Prostate gland (tissue), 2 donors: ENCODE results near the gene ERP27. TPM values are rescaled to one million over a fixed set of nuclear protein-coding genes. Genes with fewer than 3 reads are reported as not detected.
A peak's percentile ranks its signal among the peaks of the same experiment; 100 is the strongest.

Experiments
- DNase-seq: peaks from one replicate; pipeline ENCODE4 v3.0.0-alpha.2; 2019; ENCODE audit warnings: low spot score
- H3K27ac ChIP-seq, 2 donors: fragments of 200-600 bp; sonication (generic); 2 replicates each; pipeline ENCODE4 v1.5.1; 2017 to 2019
- H3K27me3 ChIP-seq: fragments of 200-600 bp; sonication (generic); replicated peaks from 2 replicates; pipeline ENCODE4 v1.5.1; 2019; ENCODE audit not compliant: insufficient read depth
- H3K36me3 ChIP-seq, 2 donors: fragments of 200-600 bp; sonication (generic); 1 replicate in 1 of 2; 2 replicates in 1 of 2; pipeline versions ENCODE4 v1.5.1 to v1.8.1; 2017 to 2019
- H3K4me1 ChIP-seq: fragments of 200-600 bp; sonication (generic); replicated peaks from 2 replicates; pipeline ENCODE4 v1.5.1; 2019
- H3K4me3 ChIP-seq, 2 donors: fragments of 200-600 bp; sonication (generic); 2 replicates each; pipeline ENCODE4 v1.5.1; 2017 to 2019
- H3K9me3 ChIP-seq: fragments of 200-600 bp; sonication (generic); 2 replicates; pipeline ENCODE4 v1.5.1; 2017
- CTCF ChIP-seq, 4 experiments: fragments of 200-600 bp in 2 of 4; fragments of 450-650 bp in 2 of 4; sonication (generic) in 2 of 4; IDR thresholded peaks; 1 replicate in 3 of 4; 2 replicates in 1 of 4; pipeline ENCODE4 v1.5.1; 2016 to 2019; ENCODE audit warnings: antibody characterized with exemption in 4 of 4, mild to moderate bottlenecking in 2 of 4, moderate library complexity in 2 of 4
- POLR2A ChIP-seq: fragments of 450-650 bp; IDR thresholded peaks from one replicate; pipeline ENCODE4 v1.6.1; 2016; ENCODE audit warnings: antibody characterized with exemption, mild to moderate bottlenecking
- POLR2AphosphoS5 ChIP-seq: sonication (generic); formaldehyde crosslinking; IDR thresholded peaks from one replicate; pipeline ENCODE4 v1.6.1; 2017; ENCODE audit warnings: antibody characterized with exemption
- WGBS: methylation state at CpG from one replicate; pipeline ENCODE4 v1.1.5; 2018; 5-methylcytosine and 5-hydroxymethylcytosine counted together
- intact Hi-C: fragments of 100-400 bp; cut with DNase I; formaldehyde crosslinking; loops from one replicate; pipeline ENCODE4 v1.14.2; 2022
- total RNA-seq, 2 donors: library from RNA; depleted of rRNA; stranded (reverse); fragments of >200 nt; gene quantifications; one replicate each; pipeline ENCODE4 v1.1.0, GENCODE V29; 2016

Gene ERP27
- total RNA-seq, 2 donors from 2014 or later = 0.57 to 2.3 TPM

- Histone ChIP-seq H3K27me3 (no peaks in the 10 kb centered on the region), H3K27ac (no peak overlapping the region), H3K36me3 (no peaks in the 10 kb centered on the region), H3K9me3 (no peaks in the 10 kb centered on the region), H3K4me1 (no peaks in the 10 kb centered on the region), H3K4me3 (no peak overlapping the region)
- 87% methylated on average over 5 of the region's 5 CpGs for WGBS
- TF ChIP-seq POLR2A (no peak), CTCF (IDR thresholded peaks at IDR 0.05) (no peak), POLR2AphosphoS5 (no peak)
- DNase-seq = no peak
- intact Hi-C loops = no loop called here
These were observed 37.7 kb downstream of the ERP27 start for GRCh38 chr12:14900521-14901227.

- Histone ChIP-seq H3K27ac (peak overlapping the region; percentile 27 to 34), H3K4me1 (no peaks in the 10 kb centered on the region), H3K9me3 (no peaks in the 10 kb centered on the region), H3K36me3 (no peaks in the 10 kb centered on the region), H3K4me3 (no peak overlapping the region), H3K27me3 (no peaks in the 10 kb centered on the region)
- 63% methylated on average over 7 of the region's 7 CpGs for WGBS
- TF ChIP-seq CTCF (IDR thresholded peaks at IDR 0.05) = no peak
- TF ChIP-seq POLR2AphosphoS5 = no peak
- TF ChIP-seq POLR2A = no peak
- intact Hi-C loops = no loop called here
- no peak for DNase-seq
These were observed 41.7 kb downstream of the ERP27 start for GRCh38 chr12:14896521-14897169.

- H3K9me3 ChIP-seq = no peaks in the 10 kb centered on the region
- intact Hi-C loops = loop anchor here (5.0 kb wide), 1 partner anchor 46 kb away; no protein-coding TSS in a partner anchor
- no peak for DNase-seq
- H3K27ac ChIP-seq = peak overlapping the region; percentile 30 to 56
- no peaks in the 10 kb centered on the region for H3K27me3 ChIP-seq
- no peaks in the 10 kb centered on the region for H3K4me1 ChIP-seq
- H3K4me3 ChIP-seq = no peak overlapping the region
- 38% methylated on average over 5 of the region's 5 CpGs for WGBS
- TF ChIP-seq CTCF (IDR thresholded peaks at IDR 0.05) (no peak), POLR2A (no peak), POLR2AphosphoS5 (no peak)
- H3K36me3 ChIP-seq = no peaks in the 10 kb centered on the region
These were observed 44.7 kb downstream of the ERP27 start for GRCh38 chr12:14893506-14894250.

GRCh38 chr12:14892726-14893505, 45.4 kb downstream of the ERP27 start:
- Histone ChIP-seq H3K36me3 (no peaks in the 10 kb centered on the region), H3K9me3 (no peaks in the 10 kb centered on the region), H3K4me1 (no peaks in the 10 kb centered on the region), H3K4me3 (no peak overlapping the region), H3K27ac (peak overlapping the region; percentile 34 to 56), H3K27me3 (no peaks in the 10 kb centered on the region)
- DNase-seq = no peak
- TF ChIP-seq CTCF (IDR thresholded peaks at IDR 0.05) = no peak
- TF ChIP-seq POLR2AphosphoS5 = peak; percentile 10
- TF ChIP-seq POLR2A = no peak
- 54% methylated on average over 7 of the region's 7 CpGs for WGBS
- intact Hi-C loops = loop anchor here (5.0 kb wide), 1 partner anchor 46 kb away; no protein-coding TSS in a partner anchor
